HG03025 (cell line): ENCODE data around the gene TIAM1.

Experiments
- ATAC-seq: cut with Tn5 transposase; IDR thresholded peaks from one replicate; pipeline ENCODE4 v1.9.1; 2021; ENCODE audit warnings: mild to moderate bottlenecking, moderate library complexity; ENCODE audit not compliant: unreplicated experiment, low FRiP score

Gene TIAM1

DNA sequence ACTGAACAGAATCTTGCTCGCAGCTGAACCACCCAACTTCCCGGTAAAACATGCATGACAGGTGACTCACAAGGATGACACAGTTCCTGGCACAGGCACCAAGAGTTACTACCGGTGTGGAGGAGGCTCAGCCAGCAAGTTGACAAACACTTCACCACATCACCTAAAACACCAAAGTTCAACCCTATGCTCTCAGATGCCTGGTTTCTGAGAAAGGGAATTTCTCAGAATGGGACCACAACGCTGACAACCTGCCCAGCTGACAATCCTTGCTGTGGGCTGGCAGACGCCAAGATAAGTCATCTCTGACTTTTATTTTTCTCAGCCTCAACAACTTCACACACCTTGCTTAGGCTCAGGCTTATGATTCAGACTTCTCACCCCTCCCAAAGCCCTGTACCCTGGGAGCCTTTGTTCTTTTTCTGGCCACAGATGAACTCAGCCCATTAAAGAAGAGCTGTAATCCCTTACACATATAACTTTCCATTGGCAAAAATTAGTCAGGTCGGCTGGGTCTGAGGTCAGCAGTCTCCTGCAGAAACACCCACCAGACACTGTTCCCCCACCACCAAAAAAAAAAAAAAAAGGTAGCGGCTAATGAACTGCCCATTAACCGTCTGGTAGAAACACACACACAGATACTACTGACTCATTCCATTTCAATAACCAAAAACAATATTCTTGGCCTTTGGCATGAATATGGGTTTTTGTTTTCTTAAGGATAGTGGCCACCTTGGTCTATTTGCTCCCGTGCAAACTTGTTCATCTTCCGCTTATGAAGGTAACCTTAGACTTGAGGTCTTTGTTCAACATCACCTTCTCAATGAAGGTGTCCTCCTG is 10.8 kb upstream of the TIAM1 start:
- ATAC-seq, result no peak

DNA sequence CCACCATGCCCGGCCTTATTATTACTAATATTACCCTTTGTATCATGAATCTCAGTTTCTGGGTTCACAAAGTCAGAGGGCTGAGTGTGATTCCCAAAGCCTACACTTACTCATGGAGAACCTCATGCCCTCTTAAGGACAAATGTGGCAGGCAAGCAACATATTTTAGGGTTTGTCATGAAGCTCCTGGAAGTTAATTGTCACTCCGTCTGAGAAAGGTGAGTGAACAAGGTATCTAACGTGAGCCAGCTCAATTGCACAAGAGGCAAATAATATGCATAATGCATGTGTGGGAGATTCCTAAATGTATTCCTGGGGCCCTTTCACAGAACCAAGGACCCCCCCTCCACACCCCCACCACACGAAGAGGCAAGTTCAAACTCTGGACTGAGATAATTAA is 10.1 kb upstream of the TIAM1 start:
- ATAC-seq, result no peak

DNA sequence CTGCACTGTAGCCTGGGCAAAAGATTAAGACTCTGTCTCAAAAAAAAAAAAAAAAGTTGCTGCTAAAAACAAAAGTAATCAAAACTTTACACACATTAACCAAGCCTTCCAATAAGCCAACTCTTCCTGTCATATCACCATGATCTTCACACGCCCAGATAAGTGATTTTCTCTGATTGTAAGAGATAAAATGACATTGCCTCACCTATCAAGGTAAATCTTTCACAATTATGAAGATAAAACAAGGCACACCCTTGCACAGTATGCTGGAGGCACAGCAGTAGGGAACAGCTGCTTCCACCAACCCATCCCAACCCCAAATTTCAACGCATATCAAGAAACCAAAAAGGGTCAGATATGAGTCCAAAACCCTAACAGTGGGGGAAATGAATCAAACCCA is 8.8 kb upstream of the TIAM1 start:
- no peak for ATAC-seq

DNA sequence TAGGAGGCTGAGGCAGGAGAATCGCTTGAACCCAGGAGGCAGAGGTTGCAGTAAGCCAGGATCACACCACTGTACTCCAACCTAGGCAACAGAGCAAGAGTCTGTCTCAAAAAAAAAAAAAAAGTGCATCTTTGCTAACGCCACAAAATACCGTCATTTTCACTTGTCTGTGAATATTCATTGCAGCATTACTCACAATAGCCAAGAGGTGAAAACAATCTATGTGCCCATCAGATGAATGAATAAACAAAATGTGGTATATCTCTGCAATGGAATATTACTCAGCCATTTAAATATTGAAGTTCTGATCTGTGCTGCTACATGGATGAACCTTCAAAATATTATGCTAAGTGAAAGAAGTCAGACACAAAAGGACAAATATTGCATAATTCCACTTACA is 7.9 kb upstream of the TIAM1 start:
- ATAC-seq, result no peak

DNA sequence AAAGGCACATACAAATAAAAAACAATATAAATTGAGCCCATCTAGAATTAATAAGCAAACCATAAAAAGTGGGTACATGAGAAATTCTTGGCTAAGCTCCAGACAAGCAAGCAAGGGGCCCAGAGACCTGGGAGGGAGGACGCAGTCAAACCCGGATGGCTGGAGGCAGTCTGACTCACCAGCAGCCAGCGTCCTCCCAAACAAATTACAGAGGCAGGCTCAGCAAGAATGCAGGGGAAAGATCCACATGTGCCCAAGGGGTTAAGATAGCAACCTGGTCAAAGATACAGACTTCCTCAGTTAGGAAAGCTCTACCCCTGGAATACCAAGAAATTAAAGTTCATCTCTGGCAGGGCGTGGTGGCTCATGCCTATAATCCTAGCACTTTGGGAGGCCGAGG is 7.4 kb upstream of the TIAM1 start:
- ATAC-seq, result no peak

DNA sequence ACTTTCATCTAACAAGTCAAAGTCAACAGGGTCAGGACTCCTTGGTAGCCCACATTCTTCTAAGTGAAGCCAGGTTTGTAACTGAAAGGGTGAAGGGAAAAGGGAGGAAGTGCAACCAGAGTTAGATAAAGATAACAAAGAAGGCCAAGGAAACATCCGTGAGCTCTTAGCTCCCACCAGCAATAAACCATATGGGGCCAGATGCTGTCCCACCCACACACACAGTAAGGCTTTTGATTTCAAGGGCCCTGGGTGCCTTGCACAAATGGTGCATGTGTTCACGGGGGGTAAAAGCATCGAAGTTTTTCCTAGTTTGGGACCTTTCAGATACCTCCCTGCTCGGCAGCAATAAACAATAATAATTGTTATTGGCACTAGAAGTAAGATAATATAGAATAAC is 5.1 kb upstream of the TIAM1 start:
- ATAC-seq, result no peak

DNA sequence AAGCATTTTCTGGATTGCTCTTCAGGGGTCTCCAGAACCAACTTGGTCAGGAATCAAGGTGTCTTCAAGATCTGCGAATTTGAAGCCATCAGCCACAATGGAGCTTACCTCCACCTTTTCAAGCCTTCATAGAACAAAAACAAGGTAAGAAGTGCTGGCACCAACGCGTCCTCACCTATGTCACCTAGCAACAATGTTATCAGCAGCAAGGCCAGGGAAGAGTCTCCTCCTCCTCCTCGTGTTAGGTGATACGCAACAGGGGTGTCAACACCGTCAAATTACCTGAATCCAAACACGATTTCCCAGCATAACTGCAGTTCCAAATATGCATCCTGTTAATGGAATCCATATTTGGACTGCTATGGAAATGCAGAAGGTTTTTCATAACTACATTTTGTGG is 4.1 kb upstream of the TIAM1 start:
- ATAC-seq, result no peak

DNA sequence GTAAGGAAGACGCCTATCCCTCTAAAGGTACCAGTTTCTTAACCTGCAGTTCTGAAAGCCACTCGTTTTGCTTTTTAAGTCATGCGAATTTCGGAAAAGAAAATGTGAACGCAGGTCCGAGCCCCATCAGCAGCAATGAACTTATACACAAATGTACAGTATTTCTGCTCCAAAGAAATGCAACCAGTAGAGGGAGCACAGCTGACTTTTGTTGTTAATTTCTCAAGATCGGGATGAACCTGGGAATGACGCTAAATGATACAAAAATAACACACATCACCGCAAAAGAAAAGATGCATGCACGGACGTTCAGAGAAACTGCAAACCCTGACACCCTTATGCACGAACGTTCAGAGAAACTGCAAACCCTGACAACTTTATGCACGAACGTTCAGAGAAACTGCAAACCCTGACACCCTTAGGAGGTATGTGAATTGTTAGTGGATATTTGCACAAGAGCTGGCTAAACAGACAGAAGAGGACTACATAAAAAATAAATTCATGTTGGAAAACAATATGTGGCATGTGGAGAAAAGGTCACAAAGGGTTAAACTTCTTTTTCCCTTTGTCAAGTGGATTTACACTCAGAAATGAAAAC is 3.5 kb upstream of the TIAM1 start:
- no peak for ATAC-seq

DNA sequence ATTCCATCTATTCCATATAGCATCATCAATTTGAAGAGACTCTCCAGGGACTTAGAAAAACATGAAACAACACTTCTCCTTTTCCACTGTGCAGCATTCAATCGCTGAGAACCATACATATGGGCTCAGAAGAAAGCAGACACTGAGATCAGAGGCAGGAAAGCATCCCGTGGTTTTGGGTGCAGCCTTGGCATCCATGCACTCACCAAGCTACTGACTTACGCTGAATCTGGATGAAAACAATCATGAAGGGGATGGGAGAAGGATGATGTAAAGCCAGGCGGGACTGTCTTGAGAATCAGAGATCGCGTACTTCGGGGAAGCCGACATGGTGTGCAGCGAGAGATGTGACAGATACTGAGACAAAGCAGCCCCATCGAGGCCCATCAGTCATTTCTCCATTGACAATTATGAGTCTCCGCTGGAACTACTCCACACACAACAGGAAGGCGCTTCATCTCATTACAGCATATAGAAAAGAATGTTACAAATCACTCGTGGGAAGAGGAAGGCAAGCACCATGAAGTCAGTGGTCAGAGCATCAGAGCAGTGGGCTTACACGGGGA is 2.3 kb upstream of the TIAM1 start:
- ATAC-seq, result no peak

DNA sequence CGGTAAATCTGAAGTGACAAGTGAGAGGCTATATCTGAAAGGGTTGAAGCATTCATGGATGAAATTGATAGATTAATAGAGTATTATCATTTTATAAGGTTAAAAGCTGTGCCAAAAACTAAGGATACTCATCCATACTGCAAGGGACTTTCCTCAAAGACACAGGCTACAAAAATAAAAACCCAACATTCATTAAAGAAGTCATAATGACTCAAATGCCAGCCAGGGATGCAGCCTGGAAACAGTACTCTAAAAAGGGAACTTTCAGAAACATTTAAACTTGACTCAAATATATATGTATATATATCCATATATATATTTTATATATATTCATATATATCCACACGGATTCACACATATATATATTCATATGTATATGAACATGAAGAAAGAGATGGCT is 1.1 kb upstream of the TIAM1 start:
- no peak for ATAC-seq

DNA sequence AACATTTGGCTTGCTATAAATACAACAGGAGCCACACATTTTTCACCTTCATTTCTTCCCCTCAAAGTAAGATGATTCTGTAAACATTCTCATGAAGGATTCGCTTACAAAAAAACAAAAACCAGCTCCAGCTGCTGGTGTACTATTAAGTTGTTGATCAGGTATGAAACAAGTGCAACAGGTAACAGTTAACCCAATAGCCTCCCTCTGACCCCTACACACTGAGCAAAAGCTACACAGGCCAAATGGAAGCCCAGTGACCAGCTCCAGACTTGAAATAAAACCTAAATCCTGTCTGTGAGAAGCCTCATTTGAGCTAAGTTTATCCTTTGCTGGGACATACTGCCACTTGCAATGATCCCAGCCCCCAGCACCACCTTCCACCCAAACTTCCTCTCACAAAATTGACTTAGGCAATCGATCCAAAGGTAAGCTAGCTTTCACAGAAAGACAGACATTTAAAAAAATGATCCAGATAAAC is 991 bp downstream of the TIAM1 start:
- ATAC-seq, result no peak

DNA sequence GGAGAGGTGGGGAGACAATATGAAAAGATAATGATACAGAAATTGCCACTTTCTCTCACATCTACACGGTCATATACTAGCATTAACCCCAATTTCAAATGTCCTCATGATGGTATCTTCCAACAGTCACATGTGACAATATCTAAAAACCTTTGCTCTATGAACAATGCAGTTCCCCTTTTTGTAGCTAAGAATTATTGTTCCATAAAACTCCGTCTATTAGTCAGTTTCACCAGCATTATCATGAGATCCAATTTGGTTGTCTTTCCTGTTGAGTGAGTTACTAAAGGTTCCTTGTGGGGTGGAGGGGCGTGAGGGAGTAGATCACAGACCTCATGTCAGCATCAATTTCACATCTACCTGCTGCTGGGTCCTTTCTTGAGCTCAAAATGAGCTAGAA is 1.7 kb downstream of the TIAM1 start:
- no peak for ATAC-seq

DNA sequence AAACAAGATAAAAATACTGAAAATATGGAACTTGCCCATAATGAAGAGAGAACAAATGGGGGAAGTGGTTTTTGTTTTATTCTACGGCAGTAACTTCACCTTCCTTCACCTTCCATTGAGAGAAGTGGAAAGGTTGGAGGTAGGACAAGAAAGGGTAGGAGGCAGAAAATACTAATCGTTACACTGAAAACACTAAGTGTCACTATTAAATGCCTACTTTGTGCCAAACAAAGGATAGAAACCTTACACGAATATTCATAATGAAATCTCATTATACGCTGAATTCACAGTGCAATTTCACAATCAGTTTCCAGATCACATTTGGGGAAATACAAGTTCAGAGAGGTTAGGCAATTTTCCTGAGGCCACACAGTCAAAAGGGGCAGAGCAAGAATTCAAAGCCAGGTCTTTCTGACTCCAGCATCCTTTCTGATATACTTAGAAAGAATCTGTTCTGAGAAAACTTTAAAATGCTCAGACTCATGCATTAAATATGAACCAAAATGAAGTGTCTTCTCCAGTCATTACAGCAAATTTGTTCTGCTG is 3.0 kb downstream of the TIAM1 start:
- ATAC-seq, result no peak

DNA sequence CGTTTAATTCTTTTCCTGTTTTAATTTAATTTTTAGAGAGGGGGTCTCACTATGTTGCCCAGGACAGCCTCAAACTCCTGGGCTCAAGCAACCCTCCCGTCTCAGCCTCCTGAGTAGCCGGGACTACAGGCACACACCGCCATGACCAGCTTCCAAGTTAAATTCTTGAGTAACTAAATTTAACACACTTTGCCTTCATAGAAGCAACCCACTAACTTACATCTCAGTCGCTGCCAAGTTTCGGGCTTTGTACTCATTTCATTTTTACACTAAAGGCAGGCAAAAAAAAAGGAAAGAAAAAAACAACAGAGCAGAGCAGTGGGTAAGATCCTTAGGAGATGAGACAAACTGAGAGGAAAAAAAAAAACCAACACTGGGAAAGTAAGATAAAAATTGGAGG is 3.5 kb downstream of the TIAM1 start:
- ATAC-seq, result no peak

DNA sequence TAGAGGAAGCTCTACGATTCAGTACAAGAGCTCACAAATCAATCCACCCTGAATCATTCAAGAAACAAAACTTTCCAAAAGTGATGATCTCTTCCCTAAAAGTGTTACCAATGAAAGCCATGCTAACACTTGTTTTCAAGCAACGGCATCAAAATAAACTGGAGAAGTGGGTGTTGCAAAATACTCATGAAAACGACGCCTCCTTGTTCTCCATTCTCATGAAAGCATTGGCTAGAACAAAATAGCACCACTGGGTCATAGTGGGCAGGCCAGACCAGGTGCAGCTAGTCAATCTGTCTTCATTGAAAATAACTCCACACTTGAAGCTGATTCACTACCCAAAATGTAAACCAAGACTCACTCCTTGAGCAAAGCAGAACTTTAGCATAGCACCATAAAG is 4.3 kb downstream of the TIAM1 start:
- no peak for ATAC-seq

DNA sequence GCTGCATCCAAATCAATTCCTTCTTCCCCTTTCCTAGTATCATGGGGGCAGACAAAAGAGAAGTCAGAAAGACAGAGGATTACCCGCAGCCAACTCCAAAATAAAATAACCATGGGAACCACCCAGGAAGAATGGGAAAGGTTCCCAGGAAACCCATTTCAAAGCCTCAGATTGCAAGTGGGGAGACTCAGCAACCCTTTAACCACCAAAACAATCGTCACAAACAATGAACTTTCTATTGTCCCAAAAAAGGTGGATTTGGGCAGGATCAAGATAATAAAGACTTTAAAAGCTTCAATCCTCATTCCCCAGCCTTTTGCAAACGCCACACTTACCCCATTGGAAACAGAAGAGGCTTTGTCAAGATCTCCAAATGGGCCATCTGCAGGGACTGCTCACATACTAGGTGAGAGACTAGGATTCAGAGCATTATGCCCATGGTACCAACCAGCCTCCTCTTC is 5.1 kb downstream of the TIAM1 start:
- ATAC-seq, result no peak

DNA sequence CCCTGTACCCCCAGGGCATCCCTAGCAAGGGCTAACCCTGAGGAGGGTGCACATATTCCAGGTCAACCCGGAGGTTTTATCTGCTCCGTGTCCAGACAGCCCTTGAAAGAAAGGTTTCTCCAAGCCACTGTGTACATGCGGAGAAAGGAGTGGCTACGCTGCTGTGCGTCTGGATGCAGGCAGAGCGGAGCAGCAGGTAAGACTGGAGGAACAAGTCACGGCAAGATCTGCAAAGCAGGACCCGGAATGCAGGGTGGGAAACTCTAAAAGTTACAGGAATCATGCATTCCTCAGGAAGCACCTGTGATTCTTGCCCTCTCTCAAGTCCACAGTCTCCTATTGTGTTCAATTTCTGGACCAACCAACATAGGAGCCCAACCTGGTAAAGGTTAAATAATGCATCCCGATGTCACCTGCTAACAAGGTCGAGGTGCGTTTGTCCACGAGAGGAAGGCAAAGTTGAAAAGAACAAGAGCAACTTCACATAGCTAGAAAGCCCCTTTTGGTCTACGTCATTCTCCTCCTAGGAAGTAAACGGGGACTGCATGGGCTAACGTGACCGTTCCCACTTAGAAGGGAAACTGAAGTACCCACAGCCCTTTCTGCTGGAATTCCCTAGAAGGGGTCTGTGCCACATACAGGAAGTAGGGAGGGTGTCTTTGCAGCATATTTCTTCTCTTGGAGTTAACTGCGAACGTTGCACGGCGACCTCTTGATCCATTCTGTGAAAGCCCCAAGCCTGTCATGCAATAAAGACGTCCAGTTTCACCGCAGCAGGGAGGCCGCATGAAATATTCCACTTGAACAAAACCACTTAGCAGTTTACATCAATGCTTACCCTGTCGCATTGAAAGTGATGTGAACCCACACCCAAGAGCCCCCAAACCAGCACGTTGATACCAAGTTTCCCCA is 5.8 kb downstream of the TIAM1 start:
- no peak for ATAC-seq

DNA sequence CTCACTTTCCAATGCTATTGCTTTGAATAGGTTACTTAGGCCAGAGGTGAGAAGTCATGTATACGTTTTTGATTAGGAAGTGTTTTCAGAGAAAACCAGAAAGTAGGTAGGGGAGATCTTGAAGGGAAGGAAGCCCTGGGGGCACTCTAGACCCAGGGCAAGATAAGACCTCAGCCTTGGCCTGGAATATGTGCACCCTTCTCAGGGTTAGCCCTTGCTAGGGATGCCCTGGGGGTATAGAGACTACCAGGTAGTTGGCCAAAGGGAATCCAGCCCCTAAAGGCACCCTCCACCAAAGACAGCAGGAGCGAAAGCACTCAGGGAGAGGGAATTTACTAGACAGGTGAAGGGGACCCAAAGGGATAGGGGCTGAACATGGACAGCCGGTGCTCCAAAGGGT is 7.0 kb downstream of the TIAM1 start:
- no peak for ATAC-seq

DNA sequence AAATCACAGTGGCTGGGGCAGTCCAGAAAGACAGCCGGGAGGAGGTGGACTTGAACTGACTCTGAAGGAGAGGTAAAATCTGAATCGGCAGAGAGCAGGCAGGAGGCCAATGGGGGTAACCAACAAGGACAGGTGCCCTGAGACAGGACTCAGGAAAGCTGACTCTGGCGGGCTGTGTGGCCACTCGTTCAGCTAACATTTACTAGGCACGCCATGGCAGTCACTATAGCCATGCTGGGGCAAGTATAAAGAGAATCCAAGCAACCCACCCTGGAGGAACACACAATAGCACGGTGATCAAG is 7.4 kb downstream of the TIAM1 start:
- no peak for ATAC-seq

DNA sequence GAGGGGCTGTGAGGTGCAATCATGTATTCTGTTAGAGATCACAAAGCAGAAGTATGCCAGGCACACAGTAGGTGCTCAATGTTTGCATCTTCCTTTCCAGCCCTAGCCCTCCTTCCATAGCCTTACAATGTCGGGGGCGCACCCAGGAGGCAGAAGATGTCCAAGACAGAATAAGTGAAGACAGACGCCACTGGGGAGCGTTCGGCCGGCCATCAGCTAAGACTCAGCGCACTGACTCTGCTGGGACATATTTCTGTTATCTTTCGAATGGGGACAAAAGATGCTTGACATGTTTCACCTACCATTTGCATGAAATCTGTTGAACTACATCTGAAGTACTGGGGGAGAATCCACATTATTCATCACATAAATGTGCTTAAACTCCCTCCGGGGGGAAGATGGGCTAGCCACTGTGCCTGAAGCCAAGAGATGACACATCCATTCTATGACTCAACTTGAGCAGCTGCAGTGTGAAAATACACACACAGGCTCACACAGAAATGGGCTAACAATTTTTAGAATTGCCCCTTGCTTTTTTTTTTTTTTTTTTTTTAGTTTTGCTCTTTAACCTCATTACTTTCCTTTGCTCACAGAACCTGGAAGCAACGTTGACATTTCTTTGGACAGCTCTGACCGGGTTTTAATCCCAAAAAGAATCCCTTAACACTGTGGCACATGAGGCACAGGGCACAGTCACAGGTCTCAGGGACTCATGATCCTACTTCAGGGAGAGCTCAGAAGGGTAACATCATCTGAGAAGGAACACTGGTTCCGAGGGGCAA is 7.9 kb downstream of the TIAM1 start:
- no peak for ATAC-seq
